Measurements from ENCODE around the gene TPRN.

The TPRN gene

GRCh38 chr9:137188086-137188489 is 12.5 kb downstream of the TPRN start:
- DNase-seq, result no peak

GRCh38 chr9:137187386-137187785 is 13.2 kb downstream of the TPRN start:
- no peak for DNase-seq

- no peak for DNase-seq
Observed at GRCh38 chr9:137186385-137186784, 14.2 kb downstream of the TPRN start.

- DNase-seq, result no peak
Observed at GRCh38 chr9:137185921-137186320, 14.6 kb downstream of the TPRN start.

GRCh38 chr9:137184881-137185660 is 15.5 kb downstream of the TPRN start:
- no peak for DNase-seq

GRCh38 chr9:137183980-137184595 is 16.5 kb downstream of the TPRN start:
- no peak for DNase-seq

- DNase-seq, result no peak
Observed at GRCh38 chr9:137182836-137183235, 17.7 kb downstream of the TPRN start.

- no peak for DNase-seq
Observed at GRCh38 chr9:137181680-137182079, 18.9 kb downstream of the TPRN start.

GRCh38 chr9:137180491-137180890 is 20.1 kb downstream of the TPRN start:
- no peak for DNase-seq

- no peak for DNase-seq
Observed at GRCh38 chr9:137179761-137180160, 20.8 kb downstream of the TPRN start.

GRCh38 chr9:137178939-137179630 is 21.5 kb downstream of the TPRN start:
- DNase-seq, result no peak

GRCh38 chr9:137178201-137178938 is 22.2 kb downstream of the TPRN start:
- no peak for DNase-seq

GRCh38 chr9:137176302-137177182 is 24.0 kb downstream of the TPRN start:
- no peak for DNase-seq

- no peak for DNase-seq
Observed at GRCh38 chr9:137175345-137175961, 25.1 kb downstream of the TPRN start.

GRCh38 chr9:137174722-137175293 is 25.7 kb downstream of the TPRN start:
- no peak for DNase-seq

GRCh38 chr9:137173796-137174664 is 26.5 kb downstream of the TPRN start:
- no peak for DNase-seq

GRCh38 chr9:137172901-137173795 is 27.4 kb downstream of the TPRN start:
- DNase-seq, result no peak

- DNase-seq, result no peak
Observed at GRCh38 chr9:137171149-137171900, 29.2 kb downstream of the TPRN start.
